AG09309 (cell line): ENCODE results near the gene LCN9.
"Not testable (repeated sequence)": the region's sequence is repeated elsewhere in the genome, so short reads cannot be mapped to it uniquely, and the experiment has no call there.

Experiments
- DNase-seq: peaks from one replicate; pipeline ENCODE4 v3.0.0-alpha.2; 2010; ENCODE audit warnings: low read depth
- H3K4me3 ChIP-seq: 2 replicates; pipeline ENCODE4 v1.5.1; 2011; ENCODE audit warnings: mild to moderate bottlenecking, low read depth, low read length, moderate library complexity; ENCODE audit not compliant: control insufficient read depth
- CTCF ChIP-seq: IDR thresholded peaks from 2 replicates; pipeline ENCODE4 v1.5.1; 2011; ENCODE audit warnings: mild to moderate bottlenecking, low read depth, low read length, inconsistent platforms; ENCODE audit not compliant: insufficient read depth, control insufficient read depth; ENCODE audit errors: missing control alignments

The LCN9 gene

GRCh38 chr9:135670721-135671590 is 7.8 kb downstream of the LCN9 start:
- no peak overlapping the region for H3K4me3 ChIP-seq
- DNase-seq, result no peak
- TF ChIP-seq CTCF, result no peak

- DNase-seq, result no peak
- TF ChIP-seq CTCF, result no peak
- H3K4me3 ChIP-seq, result no peak overlapping the region
Measured at GRCh38 chr9:135671591-135672041, 8.5 kb downstream of the LCN9 start.

GRCh38 chr9:135672786-135673185 is 9.7 kb downstream of the LCN9 start:
- not testable (repeated sequence) for H3K4me3 ChIP-seq, DNase-seq

- no peak overlapping the region for H3K4me3 ChIP-seq
- TF ChIP-seq CTCF, result no peak
- no peak for DNase-seq
Measured at GRCh38 chr9:135673941-135674340, 10.8 kb downstream of the LCN9 start.

GRCh38 chr9:135674977-135675376 is 11.9 kb downstream of the LCN9 start:
- no peak overlapping the region for H3K4me3 ChIP-seq
- no peak for DNase-seq
- TF ChIP-seq CTCF, result no peak

- no peak for TF ChIP-seq CTCF
- DNase-seq, result no peak
- no peak overlapping the region for H3K4me3 ChIP-seq
Measured at GRCh38 chr9:135676891-135677290, 13.8 kb downstream of the LCN9 start.

GRCh38 chr9:135677641-135678168 is 14.6 kb downstream of the LCN9 start:
- DNase-seq, result no peak
- no peak for TF ChIP-seq CTCF

More at GRCh38 chr9:135677641-135678168, 14.6 kb downstream of the LCN9 start:
- H3K4me3 ChIP-seq, result no peak overlapping the region
